ENCODE measurements around the gene DNAH12. TPM values are rescaled to one million over a fixed set of nuclear protein-coding genes. Genes with fewer than 3 reads are reported as not detected.

Gene DNAH12, protein sequence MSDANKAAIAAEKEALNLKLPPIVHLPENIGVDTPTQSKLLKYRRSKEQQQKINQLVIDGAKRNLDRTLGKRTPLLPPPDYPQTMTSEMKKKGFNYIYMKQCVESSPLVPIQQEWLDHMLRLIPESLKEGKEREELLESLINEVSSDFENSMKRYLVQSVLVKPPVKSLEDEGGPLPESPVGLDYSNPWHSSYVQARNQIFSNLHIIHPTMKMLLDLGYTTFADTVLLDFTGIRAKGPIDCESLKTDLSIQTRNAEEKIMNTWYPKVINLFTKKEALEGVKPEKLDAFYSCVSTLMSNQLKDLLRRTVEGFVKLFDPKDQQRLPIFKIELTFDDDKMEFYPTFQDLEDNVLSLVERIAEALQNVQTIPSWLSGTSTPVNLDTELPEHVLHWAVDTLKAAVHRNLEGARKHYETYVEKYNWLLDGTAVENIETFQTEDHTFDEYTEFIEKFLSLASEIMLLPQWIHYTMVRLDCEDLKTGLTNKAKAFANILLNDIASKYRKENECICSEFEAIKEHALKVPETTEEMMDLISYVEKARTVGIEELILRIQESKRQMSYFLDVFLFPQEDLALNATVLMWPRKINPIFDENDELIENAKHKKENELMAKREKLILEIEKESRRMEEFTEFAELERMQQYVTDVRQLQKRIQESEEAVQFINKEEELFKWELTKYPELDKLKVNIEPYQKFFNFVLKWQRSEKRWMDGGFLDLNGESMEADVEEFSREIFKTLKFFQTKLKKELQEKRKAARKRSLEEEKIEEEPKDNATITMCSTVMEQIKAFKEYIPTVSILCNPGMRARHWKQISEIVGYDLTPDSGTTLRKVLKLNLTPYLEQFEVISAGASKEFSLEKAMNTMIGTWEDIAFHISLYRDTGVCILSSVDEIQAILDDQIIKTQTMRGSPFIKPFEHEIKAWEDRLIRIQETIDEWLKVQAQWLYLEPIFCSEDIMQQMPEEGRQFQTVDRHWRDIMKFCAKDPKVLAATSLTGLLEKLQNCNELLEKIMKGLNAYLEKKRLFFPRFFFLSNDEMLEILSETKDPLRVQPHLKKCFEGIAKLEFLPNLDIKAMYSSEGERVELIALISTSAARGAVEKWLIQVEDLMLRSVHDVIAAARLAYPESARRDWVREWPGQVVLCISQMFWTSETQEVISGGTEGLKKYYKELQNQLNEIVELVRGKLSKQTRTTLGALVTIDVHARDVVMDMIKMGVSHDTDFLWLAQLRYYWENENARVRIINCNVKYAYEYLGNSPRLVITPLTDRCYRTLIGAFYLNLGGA (N-terminal part only)
- 0.29 to 0.60 TPM (median 0.43 TPM) in 3 replicates for total RNA-seq

DNA sequence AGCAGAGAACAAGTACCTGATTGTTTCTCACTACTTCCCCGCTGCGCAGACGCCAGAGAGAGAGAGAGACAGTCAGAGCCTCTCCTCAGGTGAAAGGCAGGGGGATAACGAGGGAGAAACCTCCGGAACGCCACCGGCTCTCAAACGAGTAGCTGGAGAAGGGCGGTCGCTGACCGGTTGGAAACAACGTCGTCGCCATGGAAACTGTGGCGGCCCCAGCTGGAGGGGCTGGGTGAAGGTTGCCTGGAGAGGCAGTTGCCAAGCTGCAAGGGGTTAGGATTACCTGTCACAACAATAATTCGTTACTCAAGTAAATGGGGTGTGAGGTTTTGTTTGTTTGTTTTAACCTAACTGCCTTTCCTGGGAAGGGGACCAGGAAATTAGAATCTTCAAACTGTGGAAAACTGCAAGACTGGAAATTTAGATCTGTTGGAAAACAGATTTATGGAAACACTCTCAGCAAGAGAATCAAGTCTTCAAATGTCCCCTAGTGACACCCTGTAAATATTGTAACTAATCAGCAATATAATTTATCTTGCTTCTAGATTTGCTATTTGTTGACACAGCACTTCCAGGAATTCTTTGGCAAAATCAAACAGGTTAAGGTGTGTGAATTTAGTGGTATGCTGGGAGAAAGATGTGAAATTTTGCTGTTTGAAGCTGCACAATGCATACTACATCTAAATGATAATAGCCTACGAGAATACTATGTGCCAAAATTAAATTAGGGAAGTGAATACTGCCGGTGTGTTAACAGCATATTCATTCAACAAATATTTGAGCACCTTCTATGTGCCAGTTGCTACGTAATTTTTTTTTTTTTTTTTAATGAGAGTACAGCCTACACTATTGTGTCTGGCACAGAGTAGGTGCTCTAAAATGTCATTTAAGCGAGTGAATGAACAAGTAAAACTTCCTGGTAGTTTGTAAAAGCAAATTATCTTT is at the start of gene DNAH12:
DNAH12 (minus strand) TSS at position 164 of the 945 bp plus-strand sequence. CDS start 1,474 bp downstream, outside the sequence.
- TF ChIP-seq, protein P1, sequence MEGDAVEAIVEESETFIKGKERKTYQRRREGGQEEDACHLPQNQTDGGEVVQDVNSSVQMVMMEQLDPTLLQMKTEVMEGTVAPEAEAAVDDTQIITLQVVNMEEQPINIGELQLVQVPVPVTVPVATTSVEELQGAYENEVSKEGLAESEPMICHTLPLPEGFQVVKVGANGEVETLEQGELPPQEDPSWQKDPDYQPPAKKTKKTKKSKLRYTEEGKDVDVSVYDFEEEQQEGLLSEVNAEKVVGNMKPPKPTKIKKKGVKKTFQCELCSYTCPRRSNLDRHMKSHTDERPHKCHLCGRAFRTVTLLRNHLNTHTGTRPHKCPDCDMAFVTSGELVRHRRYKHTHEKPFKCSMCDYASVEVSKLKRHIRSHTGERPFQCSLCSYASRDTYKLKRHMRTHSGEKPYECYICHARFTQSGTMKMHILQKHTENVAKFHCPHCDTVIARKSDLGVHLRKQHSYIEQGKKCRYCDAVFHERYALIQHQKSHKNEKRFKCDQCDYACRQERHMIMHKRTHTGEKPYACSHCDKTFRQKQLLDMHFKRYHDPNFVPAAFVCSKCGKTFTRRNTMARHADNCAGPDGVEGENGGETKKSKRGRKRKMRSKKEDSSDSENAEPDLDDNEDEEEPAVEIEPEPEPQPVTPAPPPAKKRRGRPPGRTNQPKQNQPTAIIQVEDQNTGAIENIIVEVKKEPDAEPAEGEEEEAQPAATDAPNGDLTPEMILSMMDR (IDR thresholded peaks at IDR 0.05; ENCODE audit: unreplicated experiment), result no peak
- peak; percentile 62 to 74 for DNase-seq (ENCODE audit: low spot score in 2 of 2, unreplicated experiment in 2 of 2)
- no peaks in the 10 kb centered on the region for H3K36me3 Mint-ChIP-seq
- no peaks in the 10 kb centered on the region for H3K27me3 Mint-ChIP-seq (ENCODE audit: low read depth)
- H3K4me1 Mint-ChIP-seq, result peaks cover 10% of the 10 kb centered on the region
- H3K9me3 Mint-ChIP-seq, result no peaks in the 10 kb centered on the region
- peak within 1 kb of the TSS; percentile 67 for H3K27ac Mint-ChIP-seq
- H3K4me3 Mint-ChIP-seq, result peak within 1 kb of the TSS; percentile 65

DNA sequence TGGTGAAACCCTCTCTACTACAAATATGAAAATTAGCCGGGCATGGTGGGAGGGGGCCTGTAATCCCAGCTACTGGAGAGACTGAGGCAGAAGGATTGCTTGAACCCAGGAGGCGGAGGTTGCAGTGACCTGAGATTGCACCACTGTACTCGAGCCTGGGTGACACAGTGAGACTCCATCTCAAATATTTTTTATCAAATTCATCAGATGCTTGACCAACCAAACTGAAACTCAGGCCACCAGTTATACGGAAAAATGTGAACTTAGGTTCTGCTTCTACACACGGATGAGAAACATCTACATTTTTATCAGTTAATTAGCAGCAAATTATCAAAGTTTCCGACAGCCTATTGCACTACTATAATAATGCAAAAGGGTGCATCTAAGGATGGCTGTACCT is 48.2 kb upstream of the DNAH12 start:
- Mint-ChIP-seq H3K9me3 (no peaks in the 10 kb centered on the region), H3K36me3 (peaks cover 9% of the 10 kb centered on the region), H3K27ac (peak overlapping the region; percentile 30), H3K4me3 (no peak overlapping the region), H3K27me3 (ENCODE audit: low read depth) (no peaks in the 10 kb centered on the region), H3K4me1 (peaks cover 27% of the 10 kb centered on the region)
- DNase-seq (ENCODE audit: low spot score in 2 of 2, unreplicated experiment in 2 of 2), result no peak
- TF ChIP-seq, protein P1 (IDR thresholded peaks at IDR 0.05; ENCODE audit: unreplicated experiment), result no peak

GRCh38 chr3:57587905-57588304 is 43.8 kb upstream of the DNAH12 start:
- Mint-ChIP-seq H3K4me3 (no peak overlapping the region), H3K4me1 (peaks cover 20% of the 10 kb centered on the region), H3K27ac (peak overlapping the region; percentile 17), H3K27me3 (ENCODE audit: low read depth) (no peaks in the 10 kb centered on the region), H3K36me3 (peaks cover 7% of the 10 kb centered on the region), H3K9me3 (no peaks in the 10 kb centered on the region)
- no peak for DNase-seq (ENCODE audit: low spot score in 2 of 2, unreplicated experiment in 2 of 2)
- TF ChIP-seq, protein P1 (IDR thresholded peaks at IDR 0.05; ENCODE audit: unreplicated experiment), result no peak

DNA sequence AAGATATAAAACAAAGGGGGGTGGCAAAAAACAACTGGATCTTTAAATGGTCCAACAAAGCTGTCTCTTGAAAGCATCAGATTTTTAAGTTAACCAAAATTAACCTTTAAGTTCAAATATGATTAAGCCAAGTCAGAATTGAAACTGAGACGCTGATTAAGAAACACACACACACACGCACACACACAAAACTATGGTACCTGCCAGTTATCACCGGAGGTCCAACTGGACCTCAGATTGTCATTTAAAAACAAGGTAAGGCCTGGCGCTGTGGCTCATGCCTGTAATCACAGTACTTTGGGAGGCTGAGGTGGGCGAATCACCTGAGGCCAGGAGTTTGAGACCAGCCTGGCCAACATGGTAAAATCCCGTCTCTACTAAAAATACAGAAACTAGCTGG is 42.6 kb upstream of the DNAH12 start:
- H3K4me1 Mint-ChIP-seq, result peaks cover 14% of the 10 kb centered on the region
- no peaks in the 10 kb centered on the region for H3K27me3 Mint-ChIP-seq (ENCODE audit: low read depth)
- TF ChIP-seq, protein P1 (IDR thresholded peaks at IDR 0.05; ENCODE audit: unreplicated experiment), result no peak
- DNase-seq (ENCODE audit: low spot score in 2 of 2, unreplicated experiment in 2 of 2), result no peak
- no peak overlapping the region for H3K4me3 Mint-ChIP-seq
- H3K27ac Mint-ChIP-seq, result peak overlapping the region; percentile 79
- H3K36me3 Mint-ChIP-seq, result peaks cover 7% of the 10 kb centered on the region
- no peaks in the 10 kb centered on the region for H3K9me3 Mint-ChIP-seq
